ENCODE data around the gene FGD5.
"Not testable (repeated sequence)": the region's sequence is repeated elsewhere in the genome, so short reads cannot be mapped to it uniquely, and the experiment has no call there.

The FGD5 gene

GRCh38 chr3:14883226-14883625 lies 64.5 kb downstream of the FGD5 start:
- DNase-seq, result no peak

DNA sequence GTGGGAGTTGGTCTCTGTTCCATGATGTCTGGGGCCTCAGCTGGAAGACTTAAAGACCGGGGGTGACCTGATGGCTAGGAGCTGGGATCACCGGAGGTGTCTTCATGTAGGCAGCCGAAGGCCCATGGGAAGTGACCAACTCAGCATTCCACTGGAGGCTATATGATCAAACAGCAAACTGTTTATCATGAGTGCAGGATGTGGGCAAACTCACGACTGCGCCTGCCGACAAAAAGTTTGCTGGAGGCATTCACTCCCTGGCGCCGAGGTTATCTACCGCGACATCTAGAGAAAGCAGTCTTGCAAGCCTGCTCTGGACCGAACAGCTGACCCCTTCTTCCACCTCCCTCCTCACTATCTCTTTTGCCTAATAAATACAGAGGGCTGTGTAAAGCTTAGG lies 65.9 kb downstream of the FGD5 start:
- DNase-seq, result no peak

DNA sequence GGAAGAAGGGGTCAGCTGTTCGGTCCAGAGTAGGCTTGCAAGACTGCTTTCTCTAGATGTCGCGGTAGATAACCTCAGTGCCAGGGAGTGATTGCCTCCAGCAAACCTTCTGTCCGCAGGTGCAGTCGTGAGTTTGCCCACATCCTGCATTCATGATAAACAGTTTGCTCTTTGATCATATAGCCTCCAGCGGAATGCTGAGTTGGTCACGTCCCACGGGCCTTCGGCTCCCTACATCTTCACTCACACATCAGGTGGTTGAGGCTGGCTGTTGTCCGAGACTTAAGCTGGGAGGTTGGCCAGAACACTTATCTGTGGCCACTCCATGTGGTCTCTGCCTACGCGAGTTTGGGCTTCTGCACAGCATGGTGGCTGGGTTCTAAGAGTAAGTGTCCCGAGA lies 66.5 kb downstream of the FGD5 start:
- no peak for DNase-seq

GRCh38 chr3:14886101-14886500 lies 67.3 kb downstream of the FGD5 start:
- no peak for DNase-seq

GRCh38 chr3:14889205-14889604 lies 70.4 kb downstream of the FGD5 start:
- DNase-seq, result no peak

GRCh38 chr3:14889943-14890342 lies 71.2 kb downstream of the FGD5 start:
- no peak for DNase-seq

DNA sequence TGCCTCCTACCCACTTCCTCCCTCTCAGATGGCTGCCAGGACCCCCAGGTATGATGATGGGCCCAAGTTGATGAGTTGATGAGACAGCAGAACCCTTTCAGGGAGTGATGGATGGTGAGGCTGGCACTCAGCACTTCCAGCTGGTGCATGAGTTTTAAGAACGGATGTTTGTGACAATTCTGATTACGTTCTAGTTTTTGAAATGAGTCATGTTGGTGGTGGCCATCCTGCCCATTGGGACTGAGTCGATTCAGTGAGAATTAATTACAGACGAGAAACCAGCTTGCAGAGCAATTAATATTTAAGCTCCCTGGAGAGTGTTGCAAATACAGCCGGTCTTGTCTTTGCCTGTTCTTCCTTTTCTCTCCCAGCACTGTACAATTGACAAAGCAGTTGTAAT lies 71.7 kb downstream of the FGD5 start:
- peak; percentile 12 for DNase-seq

- no peak for DNase-seq
These were observed 72.7 kb downstream of the FGD5 start for GRCh38 chr3:14891135-14892132.

DNA sequence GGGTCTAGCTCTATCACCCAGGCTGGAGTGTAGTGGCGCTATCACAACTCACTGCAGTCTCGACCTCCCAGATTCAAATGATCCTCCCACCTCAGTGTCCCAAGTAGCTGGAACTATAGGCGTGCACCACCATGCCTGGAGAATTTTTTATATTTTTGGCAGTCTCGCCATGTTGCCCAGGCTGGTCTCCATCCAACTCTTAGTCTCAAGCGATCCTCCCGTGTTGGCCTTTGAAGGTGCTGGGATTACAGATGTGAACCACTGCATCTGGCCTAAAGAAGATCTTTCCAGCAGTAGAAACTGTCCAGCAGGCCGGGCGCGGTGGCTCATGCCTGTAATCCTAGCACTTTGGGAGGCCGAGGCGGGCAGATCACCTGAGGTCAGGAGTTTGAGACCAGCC lies 73.5 kb downstream of the FGD5 start:
- DNase-seq, result no peak

DNA sequence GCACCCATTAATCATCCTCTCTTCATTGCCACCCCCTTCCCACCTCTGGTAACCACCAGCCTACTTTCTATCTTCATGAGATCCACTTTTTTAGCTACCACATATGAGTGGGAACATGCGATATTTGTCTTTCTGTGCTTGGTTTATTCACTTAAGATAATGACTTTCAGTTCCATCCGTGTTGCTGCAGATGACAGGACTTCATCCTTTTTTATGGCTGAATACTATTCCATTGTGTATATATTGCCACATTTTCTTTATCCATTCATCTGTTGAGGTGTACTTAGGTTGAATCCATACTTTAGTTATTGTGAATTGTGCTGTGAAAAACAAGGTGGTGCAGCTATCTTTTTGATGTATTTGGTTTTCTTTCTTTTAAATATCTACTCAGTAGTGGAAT lies 75.3 kb downstream of the FGD5 start:
- DNase-seq, result no peak

- no peak for DNase-seq
These were observed 78.5 kb downstream of the FGD5 start for GRCh38 chr3:14897266-14897665.

GRCh38 chr3:14898929-14899328 lies 80.2 kb downstream of the FGD5 start:
- DNase-seq, result no peak

- no peak for DNase-seq
These were observed 81.3 kb downstream of the FGD5 start for GRCh38 chr3:14899993-14900618.

- no peak for DNase-seq
These were observed 82.4 kb downstream of the FGD5 start for GRCh38 chr3:14900881-14901873.

GRCh38 chr3:14902719-14903118 lies 84.0 kb downstream of the FGD5 start:
- DNase-seq, result no peak

- DNase-seq, result not testable (repeated sequence)
These were observed 84.7 kb downstream of the FGD5 start for GRCh38 chr3:14903501-14903900.

DNA sequence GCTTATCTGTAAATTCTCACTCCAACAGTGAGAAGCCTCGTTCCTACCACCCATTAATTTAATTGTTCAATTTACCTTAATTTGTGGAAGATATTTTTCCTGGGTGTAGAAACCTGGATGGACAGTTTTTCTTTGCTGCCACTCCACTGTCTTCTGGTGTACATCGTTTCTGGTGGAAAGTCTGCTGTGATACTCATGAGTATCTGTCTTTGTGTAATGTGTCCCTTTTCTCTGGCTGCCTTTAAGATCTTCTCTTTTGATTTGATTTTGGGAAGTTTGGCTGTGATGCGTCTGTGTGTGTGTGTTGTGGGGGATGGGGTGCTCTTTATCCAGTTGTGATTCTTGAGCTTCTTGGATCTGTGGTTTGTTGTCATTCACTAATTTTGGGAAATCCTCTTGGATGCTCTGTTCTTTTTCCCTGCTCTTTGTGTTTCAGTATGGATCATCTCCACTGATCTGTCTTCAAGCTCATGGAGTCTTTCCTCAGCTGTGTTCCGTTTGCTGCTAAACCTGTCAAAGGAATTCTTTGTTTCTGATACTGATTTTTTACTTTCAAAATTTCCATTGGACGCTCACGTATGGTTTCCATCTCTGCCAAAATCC lies 86.4 kb downstream of the FGD5 start:
- no peak for DNase-seq

DNA sequence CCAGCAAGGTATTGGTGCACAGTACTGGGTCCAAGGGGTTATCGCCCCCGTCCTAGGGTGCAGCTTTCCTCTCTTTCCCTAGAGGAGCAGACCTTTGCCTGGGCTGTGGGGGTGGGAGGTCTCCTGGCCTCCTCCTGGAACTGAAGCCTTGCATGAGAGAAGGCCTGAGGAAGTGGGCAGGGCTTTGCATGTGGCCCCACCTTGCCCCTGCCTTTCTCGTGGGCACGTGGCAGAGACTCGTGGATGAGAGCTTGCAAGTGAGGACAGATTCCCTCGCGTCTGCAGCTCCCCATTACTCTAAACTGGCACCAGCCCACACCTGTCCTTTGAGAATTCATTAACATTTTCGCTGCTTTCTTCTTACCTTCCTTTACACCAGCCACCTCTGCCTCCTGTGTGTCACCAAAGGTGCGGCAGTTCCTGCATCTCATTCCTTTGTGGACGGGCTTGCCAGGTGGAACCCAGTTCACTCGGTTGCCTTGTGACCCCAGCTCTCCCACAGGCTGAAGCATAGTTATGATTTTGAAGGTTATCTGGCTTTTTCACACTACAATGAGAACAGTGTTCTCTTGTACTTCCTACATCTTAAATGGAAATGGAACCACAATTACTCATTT lies 87.7 kb downstream of the FGD5 start:
- no peak for DNase-seq

GRCh38 chr3:14907043-14907966 lies 88.5 kb downstream of the FGD5 start:
- no peak for DNase-seq

DNA sequence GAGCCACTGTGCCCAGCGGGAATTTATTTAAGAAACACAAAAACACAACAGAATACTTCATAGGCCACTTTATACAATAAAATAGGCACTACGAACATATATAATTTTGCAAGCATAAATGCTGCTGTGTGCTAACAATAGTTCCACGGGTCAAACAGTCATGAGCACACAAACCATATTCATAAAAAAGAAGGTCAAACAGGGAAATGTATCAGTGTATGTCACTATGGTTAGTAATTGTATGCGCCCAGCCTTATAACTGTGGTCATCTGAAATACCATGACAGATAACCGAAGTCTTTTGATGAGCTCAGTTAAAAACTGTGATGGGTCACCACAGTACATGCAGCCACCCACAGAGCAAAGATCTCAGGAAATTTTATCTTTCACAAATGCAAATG lies 90.5 kb downstream of the FGD5 start:
- DNase-seq, result no peak

DNA sequence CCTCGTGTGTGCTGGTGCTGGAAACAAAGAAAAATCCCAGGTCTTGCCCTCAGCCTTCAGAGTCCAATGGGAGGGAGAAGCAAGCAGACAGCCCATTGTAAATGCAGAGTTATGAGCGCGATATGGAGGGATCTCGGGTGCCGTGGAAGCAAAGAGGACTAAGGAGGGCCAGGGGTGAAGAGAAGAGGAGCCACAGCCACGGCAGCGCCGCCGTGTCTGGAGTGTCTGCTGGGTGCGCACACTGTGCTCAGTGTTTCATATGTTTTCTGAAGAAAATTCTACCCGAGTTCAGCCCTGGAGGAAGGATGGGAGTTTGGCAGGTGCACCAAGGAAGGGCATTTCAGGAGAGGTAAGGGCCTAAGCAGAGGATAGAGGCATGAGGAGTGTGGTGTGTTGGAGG lies 92.9 kb downstream of the FGD5 start:
- no peak for DNase-seq

Measured in CD4-positive, alpha-beta T cell treated with Interleukin-4 for 4 hours (primary cell).